Measurements from ENCODE around the gene POPDC2.
"Not testable (repeated sequence)": the region's sequence is repeated elsewhere in the genome, so short reads cannot be mapped to it uniquely, and the experiment has no call there.

The POPDC2 gene

GRCh38 chr3:119611664-119612063 lies 48.7 kb downstream of the POPDC2 start:
- no peak for DNase-seq

DNA sequence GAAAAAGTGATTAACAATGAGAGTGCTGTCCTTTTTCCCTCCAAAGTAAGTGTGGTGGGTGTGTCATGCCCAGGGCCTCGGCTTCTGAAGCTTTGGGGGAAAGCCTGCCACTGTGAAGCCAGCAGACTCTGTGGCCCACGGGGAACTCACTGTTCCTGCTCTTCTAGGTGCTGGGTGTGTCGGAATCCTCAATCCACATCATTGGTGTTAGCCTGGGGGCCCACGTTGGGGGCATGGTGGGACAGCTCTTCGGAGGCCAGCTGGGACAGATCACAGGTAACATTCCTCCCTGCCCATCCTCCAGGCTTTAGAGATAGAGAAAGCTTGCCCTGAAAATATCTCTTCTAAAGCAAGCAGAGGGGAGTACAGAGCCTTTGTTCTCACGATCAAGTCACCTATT lies 51.1 kb downstream of the POPDC2 start:
- DNase-seq, result no peak

- no peak for DNase-seq
These were observed 51.9 kb downstream of the POPDC2 start for GRCh38 chr3:119608405-119609000.

- DNase-seq, result no peak
These were observed 55.5 kb downstream of the POPDC2 start for GRCh38 chr3:119604878-119605277.

GRCh38 chr3:119602676-119603075 lies 57.7 kb downstream of the POPDC2 start:
- no peak for DNase-seq

GRCh38 chr3:119601154-119601553 lies 59.2 kb downstream of the POPDC2 start:
- DNase-seq, result no peak

GRCh38 chr3:119600732-119601131 lies 59.7 kb downstream of the POPDC2 start:
- DNase-seq, result peak in 1 of 5 donors; percentile 59

GRCh38 chr3:119599558-119600174 lies 60.7 kb downstream of the POPDC2 start:
- DNase-seq, result no peak

GRCh38 chr3:119598410-119599098 lies 61.8 kb downstream of the POPDC2 start:
- DNase-seq, result no peak

DNA sequence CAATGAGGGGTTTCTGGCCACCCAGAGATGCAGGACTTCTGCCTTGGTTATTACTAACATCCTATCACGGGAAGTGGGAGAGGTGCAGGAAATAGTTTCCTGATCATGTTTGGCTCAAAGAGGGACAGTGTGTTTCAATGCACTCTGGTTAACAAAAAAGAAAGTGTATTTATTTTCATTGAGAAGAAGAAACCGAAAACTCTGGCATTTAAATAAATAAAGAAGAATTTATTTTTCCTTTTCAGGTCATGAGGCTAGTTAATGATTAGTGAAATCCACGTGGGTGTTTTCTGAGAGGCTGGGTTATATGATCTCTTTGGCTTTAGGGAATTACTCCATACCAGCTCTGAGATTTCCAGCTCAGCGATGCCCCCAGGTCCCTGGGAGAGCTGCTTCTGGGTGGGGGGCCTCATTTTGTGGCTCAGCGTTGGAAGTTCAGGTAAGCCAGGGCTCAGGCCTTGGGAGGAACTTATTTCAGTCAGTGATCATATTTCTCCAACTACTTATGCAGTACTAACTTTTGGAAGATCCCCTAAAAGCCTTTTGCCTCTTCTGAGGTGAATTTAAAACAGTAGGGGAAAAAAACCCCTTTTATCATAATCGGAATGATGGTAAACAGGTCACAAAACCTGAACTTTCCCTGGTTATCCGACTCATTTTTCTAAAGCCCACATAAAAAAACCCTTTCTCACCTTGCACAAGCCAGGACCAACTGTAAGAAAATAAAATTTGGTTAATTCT lies 62.7 kb downstream of the POPDC2 start, which contains the start of gene PLA1A:
Gene PLA1A, plus strand, starts transcription at position 338 of the 741 bp plus-strand sequence. Its CDS starts 29 bp downstream, at position 367.
- DNase-seq, result no peak

- no peak for DNase-seq
These were observed 64.0 kb downstream of the POPDC2 start for GRCh38 chr3:119596398-119596797.

GRCh38 chr3:119595639-119596334 lies 64.6 kb downstream of the POPDC2 start:
- DNase-seq, result no peak

DNA sequence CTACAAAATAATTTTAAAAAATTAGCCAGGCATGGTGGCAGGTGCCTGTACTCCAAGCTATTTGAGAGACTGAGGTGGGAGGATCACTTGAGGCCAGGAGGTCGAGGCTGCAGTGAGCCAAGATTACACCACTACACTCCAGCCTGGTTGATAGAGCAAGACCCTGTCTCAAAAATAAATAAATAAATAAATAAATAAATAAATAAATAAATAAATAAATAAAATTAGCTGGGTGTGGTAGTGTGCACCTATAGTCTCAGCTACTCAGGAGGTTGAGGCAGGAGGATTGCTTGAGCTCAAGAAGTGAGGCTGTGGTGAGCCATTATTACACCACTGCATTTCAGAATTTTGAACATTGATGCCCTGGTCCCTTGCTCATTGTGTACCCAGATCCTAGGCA lies 65.5 kb downstream of the POPDC2 start:
- DNase-seq, result not testable (repeated sequence)

GRCh38 chr3:119594066-119594465 lies 66.3 kb downstream of the POPDC2 start:
- DNase-seq, result no peak

- DNase-seq, result no peak
These were observed 67.5 kb downstream of the POPDC2 start for GRCh38 chr3:119592861-119593260.
